Nephron (organoid): ENCODE measurements around the gene MYH6.

ENCODE experiments used
- H3K27ac Mint-ChIP-seq, 3 experiments: 2 replicates each; pipeline ENCODE4 v1.8.0; 2020; ENCODE audit warnings: mixed read lengths in 3 of 3, mild to moderate bottlenecking in 2 of 3, moderate library complexity in 1 of 3
- H3K27me3 Mint-ChIP-seq: 2 replicates; pipeline ENCODE4 v1.8.0; 2021; ENCODE audit warnings: low read depth, mild to moderate bottlenecking, moderate library complexity, mixed read lengths
- H3K36me3 Mint-ChIP-seq: 2 replicates; pipeline ENCODE4 v1.8.0; 2020; ENCODE audit warnings: low read depth, mixed read lengths
- H3K4me1 Mint-ChIP-seq: 2 replicates; pipeline ENCODE4 v1.8.0; 2020; ENCODE audit warnings: mixed read lengths
- H3K4me3 Mint-ChIP-seq, 3 experiments: 2 replicates each; pipeline ENCODE4 v1.8.0; 2020; ENCODE audit warnings: mild to moderate bottlenecking in 3 of 3, mixed read lengths in 3 of 3, moderate library complexity in 2 of 3
- H3K9me3 Mint-ChIP-seq: 2 replicates; pipeline ENCODE4 v1.8.0; 2020; ENCODE audit warnings: mixed read lengths
- CTCF ChIP-seq, 3 experiments: fragments of 200-600 bp; sonication (generic); IDR thresholded peaks; one replicate each; pipeline ENCODE4 v1.5.0; 2021; ENCODE audit warnings: antibody characterized with exemption in 3 of 3; ENCODE audit not compliant: unreplicated experiment in 3 of 3

Gene MYH6

GRCh38 chr14:23377198-23377550, 30.9 kb downstream of the MYH6 start:
- no peaks in the 10 kb centered on the region for H3K9me3 Mint-ChIP-seq
- H3K4me1 Mint-ChIP-seq: peaks cover 17% of the 10 kb centered on the region
- H3K27me3 Mint-ChIP-seq: peaks cover 24% of the 10 kb centered on the region
- peak overlapping the region in 1 of 3 experiments; percentile 19 for H3K27ac Mint-ChIP-seq
- no peak for TF ChIP-seq CTCF (IDR thresholded peaks at IDR 0.05; ENCODE audit: unreplicated experiment in 3 of 3)
- no peaks in the 10 kb centered on the region for H3K36me3 Mint-ChIP-seq
- H3K4me3 Mint-ChIP-seq: no peak overlapping the region

GRCh38 chr14:23376482-23377197, 31.4 kb downstream of the MYH6 start, which contains the start of gene CMTM5:
Gene CMTM5 (plus strand): TSS chr14:23377046. CDS start chr14:23377252, 206 bp downstream.
- Mint-ChIP-seq H3K27ac (peak within 1 kb of the TSS in 2 of 3 experiments; percentile 19 to 59), H3K4me1 (peaks cover 14% of the 10 kb centered on the region), H3K36me3 (no peaks in the 10 kb centered on the region), H3K27me3 (peaks cover 21% of the 10 kb centered on the region), H3K4me3 (no peak within 1 kb of the TSS), H3K9me3 (no peaks in the 10 kb centered on the region)
- TF ChIP-seq CTCF (IDR thresholded peaks at IDR 0.05; ENCODE audit: unreplicated experiment in 3 of 3): no peak

GRCh38 chr14:23375527-23376251, 32.4 kb downstream of the MYH6 start:
- Mint-ChIP-seq H3K9me3 (no peaks in the 10 kb centered on the region), H3K4me3 (no peak overlapping the region), H3K27me3 (peaks cover 17% of the 10 kb centered on the region), H3K27ac (peak overlapping the region in 1 of 3 experiments; percentile 59), H3K4me1 (peaks cover 8% of the 10 kb centered on the region), H3K36me3 (no peaks in the 10 kb centered on the region)
- no peak for TF ChIP-seq CTCF (IDR thresholded peaks at IDR 0.05; ENCODE audit: unreplicated experiment in 3 of 3)

- Mint-ChIP-seq H3K27me3 (peaks cover 10% of the 10 kb centered on the region), H3K9me3 (no peaks in the 10 kb centered on the region), H3K27ac (no peak overlapping the region), H3K4me3 (no peak overlapping the region), H3K4me1 (peaks cover 6% of the 10 kb centered on the region), H3K36me3 (no peaks in the 10 kb centered on the region)
- TF ChIP-seq CTCF (IDR thresholded peaks at IDR 0.05; ENCODE audit: unreplicated experiment in 3 of 3): no peak
Measured at GRCh38 chr14:23373041-23373440, 35.0 kb downstream of the MYH6 start.

- Mint-ChIP-seq H3K4me3 (no peak within 1 kb of the TSS), H3K27ac (no peak within 1 kb of the TSS), H3K27me3 (peaks cover 8% of the 10 kb centered on the region), H3K36me3 (no peaks in the 10 kb centered on the region), H3K4me1 (peaks cover 6% of the 10 kb centered on the region), H3K9me3 (no peaks in the 10 kb centered on the region)
- no peak for TF ChIP-seq CTCF (IDR thresholded peaks at IDR 0.05; ENCODE audit: unreplicated experiment in 3 of 3)
Measured at GRCh38 chr14:23372509-23372908, 35.6 kb downstream of the MYH6 start, which contains the start of gene IL25. Gene IL25 (plus strand): TSS chr14:23372809.
